UCSD-AML1 (cell line): ENCODE data around the gene ZNF714.

Experiments used
- DNase-seq: peaks from one replicate; lab custom pipeline; 2025; ENCODE audit not compliant: unreplicated experiment; lab: John Stamatoyannopoulos, UW

ZNF714 gene

DNA sequence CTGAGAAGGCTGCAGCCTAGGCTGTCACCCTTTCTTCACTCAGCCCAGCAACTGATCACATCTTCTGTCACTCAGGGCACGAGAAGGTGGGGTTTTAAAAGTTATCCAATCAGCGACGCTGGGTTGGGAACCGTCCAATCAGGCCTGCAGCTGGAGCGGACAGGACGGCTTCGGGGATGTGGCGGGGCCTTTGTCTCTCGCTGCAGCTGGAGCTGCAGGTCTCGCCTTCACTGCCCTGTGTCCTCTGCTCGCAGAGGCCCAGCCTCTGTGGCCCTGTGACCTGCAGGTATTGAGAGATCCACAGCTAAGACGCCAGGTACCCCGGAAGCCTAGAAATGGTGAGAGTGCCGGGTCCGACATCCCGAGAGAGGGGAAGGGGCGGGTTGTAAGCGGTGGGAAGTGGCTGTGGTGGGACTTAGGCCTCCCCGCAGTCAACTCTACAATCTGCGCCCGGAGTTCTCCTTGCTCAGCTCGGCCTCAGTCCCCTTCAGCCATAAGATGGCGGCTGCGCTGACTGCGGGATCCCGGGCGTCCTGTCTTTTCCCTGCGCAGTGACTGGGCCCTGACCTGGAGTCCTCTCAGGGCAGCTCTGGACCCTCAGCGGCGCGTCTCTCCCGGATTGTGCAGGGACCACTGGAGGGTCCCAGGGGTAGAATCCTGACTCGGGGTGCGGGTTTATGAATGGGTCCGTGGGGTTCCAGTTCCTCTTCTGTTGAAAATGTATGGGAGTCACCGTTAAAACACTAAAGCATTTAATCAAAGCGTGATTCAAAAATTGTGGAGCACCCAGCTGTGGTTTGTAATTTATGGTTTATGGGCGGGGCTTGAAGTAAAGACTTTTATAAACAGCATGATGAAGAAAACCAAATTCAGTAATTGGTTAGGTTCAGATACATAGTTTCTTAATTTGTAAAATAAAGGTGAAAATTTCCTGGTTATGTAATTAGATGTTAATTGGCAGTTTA lies at the start of gene ZNF714:
ZNF714 (plus strand) TSS at position 193 of the 965 bp plus-strand sequence. CDS start 16,066 bp downstream, outside the sequence.
- DNase-seq, result no peak

DNA sequence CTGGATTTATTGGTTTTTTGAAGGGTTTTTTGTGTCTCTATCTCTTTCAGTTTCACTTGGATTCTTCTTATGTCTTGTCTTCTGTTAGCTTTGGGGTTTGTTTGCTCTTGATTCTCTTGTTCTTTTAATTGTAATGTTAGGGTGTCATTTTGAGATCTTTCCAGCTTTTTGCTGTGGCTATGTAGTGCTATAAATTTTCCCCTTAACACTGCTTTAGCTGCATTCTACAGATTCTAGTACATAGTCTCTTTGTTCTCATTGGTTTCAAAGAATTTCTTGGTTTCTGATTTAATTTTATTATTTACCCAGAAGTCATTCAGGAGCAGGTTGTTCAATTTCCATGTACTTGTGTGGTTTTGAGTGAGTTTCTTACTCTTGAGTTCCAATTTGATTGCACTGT lies 37.0 kb upstream of the ZNF714 start:
- DNase-seq, result no peak

DNA sequence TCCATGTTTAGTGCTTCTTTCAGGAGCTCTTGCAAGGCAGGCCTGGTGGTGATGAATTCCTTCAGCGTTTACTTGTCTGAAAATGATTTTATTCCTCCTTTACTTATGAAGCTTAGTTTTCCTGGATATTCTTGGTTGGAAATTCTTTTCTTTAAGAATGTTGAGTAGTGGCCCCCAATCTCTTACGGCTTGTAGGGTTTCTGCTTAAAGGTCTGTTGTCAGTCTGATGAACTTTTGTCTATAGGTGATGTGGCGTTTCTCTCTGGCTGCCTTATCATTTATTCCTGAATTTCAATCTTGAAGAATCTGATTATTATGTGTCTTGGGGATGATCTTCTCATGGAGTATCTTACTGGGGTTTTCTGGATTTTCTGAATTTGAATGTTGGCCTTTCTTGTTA lies 35.5 kb upstream of the ZNF714 start:
- DNase-seq, result no peak

DNA sequence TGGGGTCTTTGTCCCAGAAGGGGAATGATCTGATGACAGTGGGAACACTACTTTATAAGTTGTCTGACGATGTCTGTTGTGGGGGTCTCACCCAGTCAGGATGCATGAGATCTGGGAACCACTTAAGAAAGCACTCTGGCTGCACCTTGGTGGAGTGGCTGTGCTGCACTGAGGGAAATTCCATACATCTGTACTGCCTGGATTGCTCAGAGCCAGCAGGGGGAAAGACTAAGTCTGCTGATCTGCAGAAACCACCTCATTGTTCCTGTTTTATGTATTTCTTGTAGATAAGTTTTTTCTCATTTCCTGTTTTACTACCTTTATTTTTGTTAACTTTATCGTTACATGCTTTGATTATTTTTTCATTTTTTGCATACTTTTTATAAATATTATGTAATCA lies 34.3 kb upstream of the ZNF714 start:
- DNase-seq, result no peak

DNA sequence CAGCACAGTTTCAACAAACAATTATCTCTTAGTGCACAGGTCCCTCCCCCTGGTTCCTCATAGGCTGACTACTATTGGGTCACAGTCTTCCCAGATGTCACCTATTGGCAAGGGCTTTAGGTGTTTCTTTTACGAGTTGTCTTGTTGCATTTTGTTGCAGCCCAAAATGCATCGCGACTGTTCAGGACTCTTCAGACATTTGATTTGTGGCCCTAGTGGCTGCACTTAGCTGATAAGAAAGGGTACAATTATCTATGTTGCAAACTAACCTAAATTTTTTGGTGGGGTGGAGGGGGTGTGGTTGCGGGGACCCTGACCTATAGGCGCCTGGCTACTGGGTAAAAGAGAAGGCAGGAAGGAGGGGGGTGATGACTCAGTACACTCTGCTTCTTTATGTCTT lies 29.1 kb upstream of the ZNF714 start:
- no peak for DNase-seq

DNA sequence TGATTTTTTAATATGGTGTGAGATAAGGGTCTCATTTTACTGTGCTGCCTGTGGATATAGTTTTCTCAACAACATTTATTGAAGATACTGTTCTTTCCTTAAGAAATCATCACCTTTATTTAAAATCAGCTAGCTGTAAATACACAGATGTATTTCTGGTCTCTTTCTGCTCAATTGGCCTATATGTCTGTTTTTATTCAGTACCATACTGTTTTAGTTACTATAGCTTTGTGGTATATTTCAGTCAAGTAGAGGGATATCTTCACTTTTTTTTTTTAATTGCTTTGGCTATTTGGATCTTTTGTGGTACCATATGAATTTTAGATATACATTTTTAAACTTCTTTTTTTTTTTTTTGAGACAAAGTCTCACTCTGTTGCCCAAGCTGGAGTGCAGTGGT lies 16.7 kb upstream of the ZNF714 start:
- DNase-seq, result no peak

DNA sequence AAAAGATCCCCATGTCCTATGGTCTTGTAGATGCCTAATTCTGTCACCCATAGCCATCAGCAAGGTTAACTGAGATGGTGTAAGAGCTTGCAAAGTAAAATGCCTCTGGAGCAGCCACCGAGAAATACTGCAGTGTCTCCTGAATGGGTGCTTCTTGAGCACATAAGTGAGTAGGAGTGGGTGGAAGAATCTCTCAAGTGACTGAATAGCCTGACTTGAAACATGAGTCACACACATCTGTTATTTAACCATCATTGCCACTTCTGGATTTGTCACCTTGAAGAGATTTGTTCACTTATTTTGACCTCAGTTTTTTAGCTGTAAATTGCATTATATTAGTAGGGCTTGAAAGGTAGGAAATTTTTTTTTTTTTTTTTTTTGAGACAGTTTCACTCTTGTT lies 2.3 kb downstream of the ZNF714 start:
- no peak for DNase-seq

DNA sequence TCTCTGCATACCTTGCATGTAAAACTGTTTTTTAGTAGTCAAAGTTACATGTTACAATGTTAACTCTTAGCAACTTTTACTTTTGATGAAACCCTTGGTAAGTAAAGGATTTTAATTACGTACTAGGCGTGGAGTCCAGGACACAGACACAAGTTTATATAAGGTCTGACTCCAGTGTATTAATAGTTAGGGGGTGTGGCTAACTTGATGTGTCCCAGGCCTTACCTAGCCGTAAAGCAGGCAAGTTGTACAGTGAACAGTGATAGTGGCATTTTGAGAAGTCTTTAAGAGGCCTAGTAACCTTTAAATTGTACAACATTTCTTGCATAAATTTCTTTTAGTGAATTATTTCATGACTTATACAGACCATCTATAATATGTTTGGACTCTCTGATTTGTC lies 5.9 kb downstream of the ZNF714 start:
- DNase-seq, result no peak

DNA sequence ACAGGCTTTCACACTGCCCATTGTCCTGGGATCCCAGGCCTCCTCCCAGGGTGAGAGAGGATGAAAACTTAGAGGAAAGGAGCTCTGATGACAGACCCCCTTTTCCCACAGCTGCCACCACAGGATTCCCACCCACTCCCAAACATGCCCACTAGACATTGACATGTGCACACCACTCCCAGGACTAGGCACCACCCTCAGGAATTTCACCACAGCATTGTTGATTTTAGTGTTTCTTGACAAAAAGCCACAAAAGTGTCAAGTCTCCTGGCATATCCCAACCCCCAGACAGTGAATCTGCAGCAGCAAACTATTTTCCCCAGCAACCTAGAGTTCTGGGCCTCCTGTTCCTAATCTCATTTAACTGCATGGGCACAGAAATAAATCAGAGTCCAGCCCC lies 10.1 kb downstream of the ZNF714 start:
- no peak for DNase-seq

DNA sequence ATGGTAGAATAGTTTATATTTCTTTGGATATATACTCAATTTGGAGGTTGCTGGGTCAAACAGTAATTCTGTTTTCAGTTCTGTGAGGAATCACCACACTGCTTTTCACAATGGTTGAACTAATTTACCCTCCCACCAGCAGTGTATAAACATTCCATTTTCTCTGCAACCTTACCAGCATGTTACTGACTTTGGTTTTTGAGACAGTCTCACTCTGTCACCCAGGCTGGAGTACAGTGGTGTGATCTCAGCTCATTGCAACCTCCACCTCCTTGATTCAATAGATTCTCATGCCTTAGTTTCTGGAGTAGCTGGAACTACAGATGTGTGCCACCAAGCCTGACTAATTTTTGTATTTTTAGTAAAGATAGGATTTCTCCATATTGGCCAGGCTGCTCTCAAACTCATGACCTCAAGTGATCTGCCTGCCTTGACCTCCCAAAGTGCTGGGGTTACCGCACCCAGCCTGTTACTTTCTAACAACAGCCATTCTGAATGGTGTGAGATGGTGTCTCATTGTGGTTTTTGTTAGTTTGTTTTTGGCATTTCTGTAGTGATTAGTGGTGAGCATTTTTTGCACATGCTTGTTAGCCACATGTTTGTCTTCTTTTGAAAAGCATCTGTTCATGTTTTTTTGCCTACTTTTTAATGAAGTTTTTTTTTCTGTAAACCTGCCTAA lies 12.5 kb downstream of the ZNF714 start:
- no peak for DNase-seq

DNA sequence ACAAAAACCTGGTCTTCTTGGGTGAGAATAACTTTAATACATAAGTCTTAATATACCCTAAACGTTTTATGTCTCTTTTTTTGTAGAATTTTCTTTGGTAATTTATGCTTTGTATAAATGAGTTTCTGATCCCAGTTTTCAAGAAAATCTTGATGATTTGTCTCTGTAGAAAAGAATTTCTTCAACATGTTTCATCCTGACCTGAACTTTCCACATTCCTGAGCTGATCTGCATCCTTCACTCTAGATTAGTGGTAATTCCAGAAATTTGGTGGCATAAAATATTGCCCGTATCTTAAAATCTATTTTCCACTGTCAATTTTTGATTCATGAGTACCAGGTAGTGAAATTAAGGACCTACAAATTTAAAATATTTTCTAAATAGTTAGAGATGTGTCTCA lies 16.3 kb downstream of the ZNF714 start:
- no peak for DNase-seq

DNA sequence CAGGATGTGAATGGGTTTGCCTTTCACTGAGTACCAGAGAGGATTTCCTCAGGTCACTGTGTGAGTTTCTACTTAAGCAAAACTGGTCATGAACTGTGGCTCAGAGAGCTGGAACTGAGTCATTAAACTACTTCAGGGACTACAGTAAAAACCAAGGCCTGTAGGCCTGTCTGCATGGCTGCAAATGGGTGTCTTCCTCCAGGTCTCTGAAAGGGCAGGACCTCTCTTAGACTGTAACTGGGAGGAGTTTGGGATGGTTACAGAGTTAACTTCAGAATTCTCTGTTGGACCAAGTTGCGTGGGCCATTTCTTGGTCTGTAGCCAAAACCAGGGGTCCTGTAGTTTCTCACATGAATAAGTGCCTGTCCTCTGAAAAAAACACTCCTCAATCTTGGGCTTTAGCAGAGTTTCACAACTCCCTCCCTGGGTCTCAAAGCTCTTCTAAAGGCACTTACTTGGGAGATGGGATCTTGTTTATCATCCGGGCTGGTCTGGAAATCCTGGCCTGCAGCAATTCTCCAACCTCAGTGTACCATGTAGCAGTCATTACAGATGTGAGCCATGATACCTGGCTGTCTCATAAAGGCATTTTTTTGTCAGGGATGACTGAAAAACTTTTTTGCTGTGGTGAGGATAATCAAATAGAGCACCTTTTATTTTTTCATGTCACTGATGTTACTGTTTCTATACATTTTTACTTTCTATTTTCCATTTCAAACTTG lies 19.7 kb downstream of the ZNF714 start:
- DNase-seq, result no peak

DNA sequence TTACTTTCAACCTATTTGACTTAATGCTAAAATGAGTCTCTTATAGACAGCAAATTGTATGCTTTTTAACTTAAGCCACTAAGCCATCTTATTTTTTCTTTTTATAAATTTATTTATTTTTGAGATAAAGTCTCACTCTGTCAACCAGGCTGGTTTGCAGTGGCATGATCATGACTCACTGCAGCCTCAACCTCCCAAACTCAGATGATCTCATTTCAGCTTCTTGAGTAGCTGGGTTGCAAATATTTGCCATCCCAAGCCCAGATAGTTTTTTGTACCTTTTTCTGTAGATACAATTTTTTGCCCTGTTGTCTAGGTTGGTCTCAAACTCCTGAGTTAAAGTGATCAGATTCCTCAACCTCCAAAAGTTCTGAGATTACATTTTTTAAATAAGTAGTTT lies 27.1 kb downstream of the ZNF714 start:
- no peak for DNase-seq

DNA sequence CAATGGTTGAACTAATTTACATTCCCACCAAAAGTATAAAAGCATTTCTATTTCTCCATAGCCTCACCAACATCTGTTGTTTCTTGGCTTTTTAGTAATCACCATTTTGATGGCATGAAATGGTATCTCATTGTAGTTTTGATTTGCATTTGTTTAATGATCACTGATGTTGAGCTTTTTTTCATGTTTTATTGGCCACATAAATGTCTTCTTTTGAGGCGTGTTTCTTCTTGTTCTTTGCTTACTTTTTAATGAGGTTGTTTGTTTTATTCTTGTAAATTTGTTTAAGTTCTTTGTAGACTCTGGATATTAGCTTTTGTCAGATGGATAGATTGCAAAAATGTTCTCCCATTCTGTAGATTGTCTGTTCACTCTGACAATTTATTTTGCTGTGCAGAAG lies 28.2 kb downstream of the ZNF714 start:
- DNase-seq, result no peak

DNA sequence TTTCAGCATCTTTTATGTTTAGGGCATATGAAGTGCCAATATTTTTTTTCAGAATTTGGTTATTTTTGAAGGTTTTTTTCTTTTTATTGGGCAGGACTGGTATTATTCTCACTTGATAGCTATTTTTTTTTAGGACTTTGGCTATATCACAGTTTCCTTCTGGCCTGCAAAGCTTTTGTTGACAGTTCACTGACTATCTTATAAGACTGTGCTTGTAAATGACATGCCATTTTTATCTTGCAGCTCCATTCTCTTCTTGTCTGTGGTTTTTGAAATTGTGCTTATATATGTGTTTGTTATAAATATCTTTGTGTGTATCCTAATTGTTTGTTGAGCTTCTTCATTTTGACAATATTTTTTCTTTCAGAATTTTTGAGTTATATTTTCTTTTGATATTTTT lies 33.4 kb downstream of the ZNF714 start:
- DNase-seq, result no peak

DNA sequence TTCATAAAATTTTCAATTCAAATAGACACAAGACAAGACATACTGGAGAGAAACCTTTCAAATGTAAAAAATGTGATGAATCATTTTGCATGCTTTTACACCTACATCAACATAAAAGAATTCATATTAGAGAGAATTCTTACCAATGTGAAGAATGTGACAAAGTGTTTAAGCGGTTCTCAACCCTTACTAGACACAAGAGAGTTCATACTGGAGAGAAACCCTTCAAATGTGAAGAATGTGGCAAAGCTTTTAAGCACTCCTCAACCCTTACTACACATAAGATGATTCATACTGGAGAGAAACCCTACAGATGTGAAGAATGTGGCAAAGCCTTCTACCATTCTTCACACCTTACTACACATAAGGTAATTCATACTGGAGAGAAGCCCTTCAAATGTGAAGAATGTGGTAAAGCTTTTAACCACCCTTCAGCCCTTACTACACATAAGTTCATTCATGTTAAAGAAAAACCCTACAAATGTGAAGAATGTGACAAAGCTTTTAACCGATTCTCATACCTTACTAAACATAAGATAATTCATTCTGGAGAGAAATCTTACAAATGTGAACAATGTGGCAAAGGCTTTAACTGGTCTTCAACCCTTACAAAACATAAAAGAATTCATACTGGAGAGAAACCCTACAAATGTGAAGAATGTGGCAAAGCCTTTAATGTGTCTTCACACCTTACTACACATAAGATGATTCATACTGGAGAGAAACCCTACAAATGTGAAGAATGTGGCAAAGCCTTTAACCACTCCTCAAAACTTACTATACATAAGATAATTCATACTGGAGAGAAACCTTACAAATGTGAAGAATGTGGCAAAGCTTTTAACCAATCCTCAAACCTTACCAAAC lies 35.3 kb downstream of the ZNF714 start:
- DNase-seq, result no peak

DNA sequence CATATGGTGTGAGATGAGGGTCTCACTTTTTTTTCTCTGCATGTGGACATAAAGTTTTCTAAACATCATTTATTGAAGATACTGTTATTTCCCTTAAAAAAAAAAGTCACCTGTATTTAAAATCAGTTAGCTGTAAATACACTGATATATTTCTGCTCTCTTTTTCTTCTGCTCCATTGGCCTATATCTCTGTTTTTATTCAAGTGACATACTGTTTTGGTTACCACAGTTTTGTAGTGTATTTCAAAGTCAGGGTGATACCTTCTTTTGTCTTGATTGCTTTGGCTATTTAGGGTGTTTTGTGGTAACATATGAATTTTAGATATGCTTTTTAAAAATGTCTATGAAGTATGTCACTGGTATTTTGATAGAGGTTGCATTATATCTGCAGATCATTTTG lies 44.1 kb downstream of the ZNF714 start:
- no peak for DNase-seq

DNA sequence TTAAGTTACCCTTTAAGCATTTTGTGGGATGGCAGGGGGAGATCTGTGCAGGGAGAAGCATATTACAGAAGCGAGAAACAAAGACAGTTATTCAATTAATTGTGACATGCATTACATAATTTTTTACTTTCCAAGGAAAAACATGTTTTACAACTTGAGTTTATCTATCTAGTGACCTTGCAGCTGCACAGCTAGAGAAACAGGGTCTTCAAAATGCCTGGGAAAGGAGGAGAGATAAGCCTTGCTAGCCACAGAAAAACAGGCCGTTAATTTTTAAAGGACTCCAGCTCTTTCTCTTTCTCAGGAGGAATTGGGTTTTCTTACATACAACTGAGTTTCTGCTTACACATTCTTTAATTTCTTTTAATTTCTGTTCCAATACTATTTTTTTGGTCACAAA lies 45.0 kb downstream of the ZNF714 start:
- DNase-seq, result no peak

DNA sequence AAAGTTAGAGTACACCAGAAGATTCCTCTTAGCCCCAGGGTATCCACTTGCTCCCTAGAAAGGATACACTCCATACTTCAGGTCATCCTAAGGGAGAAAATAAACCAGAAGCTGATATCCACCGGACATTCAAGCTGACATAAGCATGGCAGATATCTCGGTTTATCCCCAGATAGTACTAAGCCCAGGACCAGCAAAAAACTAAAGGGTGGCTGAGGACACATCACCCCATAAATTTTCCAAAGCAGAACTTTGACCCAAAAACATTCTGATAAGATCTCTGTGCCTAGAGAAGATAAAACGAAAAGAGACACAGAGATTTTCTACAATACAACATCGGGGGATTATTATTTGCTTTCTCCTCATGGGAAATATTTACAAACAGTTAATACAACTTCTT lies 45.9 kb downstream of the ZNF714 start:
- no peak for DNase-seq

DNA sequence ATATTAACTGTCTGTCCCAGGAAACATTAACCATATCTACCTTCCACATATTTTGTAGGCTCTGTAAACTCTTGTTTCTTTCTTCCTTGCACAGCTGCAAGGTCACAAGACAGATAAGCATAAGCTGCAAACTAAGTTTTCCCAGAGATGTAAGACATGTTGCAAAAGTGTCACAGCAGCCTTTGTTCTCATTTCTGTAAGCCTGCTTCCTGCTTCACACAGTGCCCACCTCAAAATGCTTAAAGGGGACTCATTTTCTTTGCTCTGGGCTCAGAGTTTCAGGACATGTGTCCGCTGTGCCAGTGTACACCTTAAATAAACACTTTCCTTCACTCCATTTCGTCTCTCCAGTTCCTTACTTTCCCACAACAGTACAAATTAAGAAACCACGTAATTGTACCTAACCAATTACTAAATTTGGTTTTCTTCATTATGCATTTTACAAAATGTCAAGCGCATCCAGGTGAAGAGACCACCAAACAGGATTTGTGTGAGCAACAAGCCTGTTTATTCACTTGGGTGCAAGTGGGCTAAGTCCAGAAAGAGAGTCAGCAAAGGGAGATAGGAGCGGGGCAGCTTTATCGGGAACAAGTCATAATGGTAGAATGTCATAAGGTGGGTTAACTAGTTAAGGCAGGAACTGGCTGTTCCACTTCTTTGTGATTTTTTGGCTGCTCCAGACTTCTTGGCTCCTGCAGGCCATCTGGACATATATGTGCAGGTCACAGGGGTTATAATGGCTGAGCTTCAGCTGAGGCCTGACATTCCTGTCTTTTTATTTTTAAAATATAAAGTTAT lies 47.1 kb downstream of the ZNF714 start:
- DNase-seq, result no peak
